ENCODE data around the gene COL1A1.

Gene COL1A1

GRCh38 chr17:50170662-50171370, 30.6 kb downstream of the COL1A1 start:
- DNase-seq = no peak

- DNase-seq = no peak
Measured at GRCh38 chr17:50169881-50170459, 31.5 kb downstream of the COL1A1 start.

- peak; percentile 69 for DNase-seq
Measured at GRCh38 chr17:50169121-50169764, 32.2 kb downstream of the COL1A1 start.

GRCh38 chr17:50168319-50168718, 33.1 kb downstream of the COL1A1 start:
- DNase-seq = no peak

GRCh38 chr17:50167371-50167770, 34.1 kb downstream of the COL1A1 start:
- no peak for DNase-seq

GRCh38 chr17:50166518-50167181, 34.8 kb downstream of the COL1A1 start:
- no peak for DNase-seq

GRCh38 chr17:50165867-50166517, 35.4 kb downstream of the COL1A1 start, which contains the start of gene SGCA:
Gene SGCA, plus strand, starts transcription at chr17:50166005. Its CDS starts 36 bp downstream, at chr17:50166041.
- no peak for DNase-seq

- DNase-seq = no peak
Measured at GRCh38 chr17:50165466-50165865, 36.0 kb downstream of the COL1A1 start.

- DNase-seq = no peak
Measured at GRCh38 chr17:50165066-50165465, 36.4 kb downstream of the COL1A1 start.

- no peak for DNase-seq
Measured at GRCh38 chr17:50164697-50164988, 36.8 kb downstream of the COL1A1 start.

GRCh38 chr17:50163843-50164696, 37.4 kb downstream of the COL1A1 start:
- DNase-seq = no peak

GRCh38 chr17:50162466-50163254, 38.8 kb downstream of the COL1A1 start:
- peak; percentile 30 for DNase-seq

- no peak for DNase-seq
Measured at GRCh38 chr17:50161911-50162288, 39.5 kb downstream of the COL1A1 start.

- peak; percentile 92 for DNase-seq
Measured at GRCh38 chr17:50161023-50161910, 40.2 kb downstream of the COL1A1 start.

GRCh38 chr17:50157891-50158290, 43.5 kb downstream of the COL1A1 start:
- no peak for DNase-seq

- no peak for DNase-seq
Measured at GRCh38 chr17:50155115-50155819, 46.2 kb downstream of the COL1A1 start.

GRCh38 chr17:50154604-50155003, 46.8 kb downstream of the COL1A1 start:
- no peak for DNase-seq

- no peak for DNase-seq
Measured at GRCh38 chr17:50153650-50154575, 47.5 kb downstream of the COL1A1 start.
